ENCODE results near the gene RPL10A. TPM values are rescaled to one million over a fixed set of nuclear protein-coding genes. Genes with fewer than 3 reads are reported as not detected.
A peak's percentile ranks its signal among the peaks of the same experiment; 100 is the strongest.
"Not testable (repeated sequence)": the region's sequence is repeated elsewhere in the genome, so short reads cannot be mapped to it uniquely, and the experiment has no call there.

Gene RPL10A
- total and polyA plus RNA-seq, 4 experiments from 2014 or later = 844 to 2,070 (median 1,531) TPM

DNA sequence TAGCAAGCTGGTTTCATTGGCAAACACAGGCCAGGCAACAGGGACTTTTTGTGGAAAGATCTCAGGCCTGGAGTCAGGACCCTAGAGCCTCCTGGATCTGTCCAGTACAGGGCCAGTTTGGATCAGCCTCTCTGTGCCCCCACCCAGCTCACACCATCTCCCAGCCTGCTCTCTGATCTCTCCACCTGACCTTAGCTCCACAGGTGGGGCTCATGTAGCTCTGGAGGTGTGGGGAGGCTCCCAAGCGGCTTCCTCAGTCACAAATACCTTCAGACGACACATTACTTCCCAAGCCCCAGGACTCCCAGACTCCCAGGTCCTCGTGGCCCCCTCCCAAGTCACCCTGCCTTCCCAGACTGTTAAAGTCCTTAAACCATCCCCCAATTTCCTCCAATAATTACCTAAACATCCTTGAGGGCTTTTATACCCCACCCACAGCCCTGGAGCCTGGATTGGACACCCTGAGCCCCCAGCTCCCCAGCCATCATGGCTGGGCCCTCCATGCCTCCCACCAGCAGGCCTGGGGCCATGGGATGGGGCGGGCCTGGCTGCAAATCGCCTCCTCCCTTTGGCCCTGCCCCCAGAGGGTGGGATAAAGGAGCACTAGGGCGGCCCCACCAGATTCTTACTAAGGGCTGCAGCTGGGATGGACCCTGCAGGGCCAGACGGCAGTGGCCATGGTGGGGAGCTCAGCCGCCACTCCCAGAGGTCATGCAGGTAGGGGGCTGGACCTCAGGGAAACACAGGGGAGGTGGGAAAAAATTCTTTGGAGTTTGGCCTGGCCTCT, 31.9 kb upstream of the RPL10A start:
- ChIA-PET POLR2A (ENCODE audit: partially characterized antibody) (interaction anchor here (1.0 to 1.2 kb wide), 2 partner anchors 15 to 88 kb away, joined by 3 read pairs; no protein-coding TSS in a partner anchor), CTCF (ENCODE audit: partially characterized antibody) (interaction anchor here (0.8 to 1.9 kb wide), 3 partner anchors 17 to 188 kb away, joined by 3 to 5 read pairs (median 3); no protein-coding TSS in a partner anchor)
- H3K9me3 ChIP-seq (ENCODE audit: control insufficient read depth in 1 of 2, low read length in 2 of 2) = no peaks in the 10 kb centered on the region
- H3K27me3 Mint-ChIP-seq = no peaks in the 10 kb centered on the region
- no peak overlapping the region for H3K4me3 Mint-ChIP-seq
- no peak overlapping the region for H3K27ac ChIP-seq (ENCODE audit: low read depth, low read length)
- H3K9me3 Mint-ChIP-seq = peaks cover 0 to 2% (median 0%) of the 10 kb centered on the region in 8 donors
- H3K4me1 ChIP-seq (ENCODE audit: insufficient read depth, low read length) = no peaks in the 10 kb centered on the region
- H3K36me3 ChIP-seq (ENCODE audit: insufficient read depth, low read length) = no peaks in the 10 kb centered on the region
- H3K27ac Mint-ChIP-seq = peak overlapping the region in 1 of 7 donors; percentile 35
- H3K36me3 Mint-ChIP-seq = no peaks in the 10 kb centered on the region
- no peaks in the 10 kb centered on the region for H3K4me1 Mint-ChIP-seq
- intact Hi-C loops (cut with micrococcal nuclease) = no loop called here
- H3K27me3 ChIP-seq (ENCODE audit: insufficient read depth, low read length) = no peaks in the 10 kb centered on the region
- H3K4me3 ChIP-seq (ENCODE audit: low read length in 2 of 2) = no peak overlapping the region
- DNase-seq = no peak

DNA sequence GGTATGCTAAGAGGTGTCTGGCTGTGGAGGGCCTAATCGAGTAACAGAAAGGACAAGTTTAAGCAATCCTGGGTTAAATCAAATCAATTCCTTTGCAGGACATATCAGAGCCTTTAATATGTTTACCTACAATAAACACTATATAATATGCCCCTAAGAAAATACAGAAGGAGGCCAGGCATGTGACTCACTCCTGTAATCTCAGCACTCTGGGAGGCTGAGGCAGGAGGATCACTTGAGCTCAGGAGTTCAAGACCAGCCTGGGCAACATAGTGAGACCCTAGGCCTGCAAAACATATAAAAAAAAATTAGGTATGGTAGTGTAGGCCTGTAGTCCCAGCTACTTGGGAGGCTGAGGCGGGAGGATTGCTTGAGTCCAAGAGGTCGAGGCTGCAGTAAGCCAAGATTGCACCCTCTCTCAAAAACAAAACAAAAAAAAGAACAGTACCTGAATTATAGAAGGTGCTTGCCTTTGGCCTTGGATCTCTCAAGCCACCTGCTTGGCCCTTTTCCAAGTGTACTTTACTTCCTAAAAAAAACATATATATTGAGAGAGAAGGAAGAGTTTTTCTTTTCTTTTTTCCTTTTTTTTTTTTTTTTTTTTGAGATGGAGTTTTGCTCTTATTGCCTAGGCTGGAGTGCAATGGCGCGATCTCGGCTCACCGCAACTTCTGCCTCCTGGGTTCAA, 29.7 kb upstream of the RPL10A start:
- intact Hi-C loops (cut with micrococcal nuclease); H3K4me1 ChIP-seq (ENCODE audit: insufficient read depth, low read length); H3K9me3 ChIP-seq (ENCODE audit: control insufficient read depth in 1 of 2, low read length in 2 of 2); POLR2A ChIA-PET (ENCODE audit: partially characterized antibody); H3K9me3 Mint-ChIP-seq; H3K4me3 ChIP-seq (ENCODE audit: low read length in 2 of 2); H3K36me3 Mint-ChIP-seq; H3K36me3 ChIP-seq (ENCODE audit: insufficient read depth, low read length); H3K27ac ChIP-seq (ENCODE audit: low read depth, low read length); H3K4me1 Mint-ChIP-seq; H3K27me3 Mint-ChIP-seq; DNase-seq; H3K4me3 Mint-ChIP-seq; H3K27me3 ChIP-seq (ENCODE audit: insufficient read depth, low read length): not testable (repeated sequence)
- peak overlapping the region in 2 of 7 donors; percentile 5 to 15 for H3K27ac Mint-ChIP-seq
- CTCF ChIA-PET (ENCODE audit: partially characterized antibody) = interaction anchor here (1.0 kb wide), 1 partner anchor 61 kb away, joined by 3 read pairs; no protein-coding TSS in a partner anchor

DNA sequence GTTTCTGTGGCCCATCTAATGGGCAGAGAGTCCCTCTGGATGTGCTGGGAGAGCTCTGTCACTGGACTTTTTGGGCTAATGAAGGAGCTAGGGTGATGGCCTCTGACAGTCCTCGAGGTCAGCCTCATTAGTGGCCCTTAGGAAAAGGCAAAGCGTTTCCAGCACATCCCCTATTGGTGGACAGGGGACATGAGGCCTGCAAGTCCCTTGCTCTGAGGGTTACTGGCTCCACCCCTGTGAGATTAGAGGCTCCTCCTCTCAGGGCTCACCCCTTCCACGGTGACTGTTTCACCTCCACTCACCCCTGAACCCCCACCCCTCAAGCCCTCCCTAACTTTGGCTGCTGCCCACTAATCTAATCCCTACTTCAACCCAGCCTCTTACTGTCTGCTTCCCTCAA, 28.9 kb upstream of the RPL10A start:
- H3K27ac Mint-ChIP-seq = peak overlapping the region in 3 of 7 donors; percentile 6 to 36 (median 35)
- H3K4me3 Mint-ChIP-seq = no peak overlapping the region
- H3K36me3 Mint-ChIP-seq = no peaks in the 10 kb centered on the region
- peaks cover 0 to 2% (median 0%) of the 10 kb centered on the region in 8 donors for H3K9me3 Mint-ChIP-seq
- no peak for DNase-seq
- no peaks in the 10 kb centered on the region for H3K27me3 ChIP-seq (ENCODE audit: insufficient read depth, low read length)
- intact Hi-C loops (cut with micrococcal nuclease) = no loop called here
- H3K27me3 Mint-ChIP-seq = no peaks in the 10 kb centered on the region
- H3K36me3 ChIP-seq (ENCODE audit: insufficient read depth, low read length) = no peaks in the 10 kb centered on the region
- no peaks in the 10 kb centered on the region for H3K4me1 ChIP-seq (ENCODE audit: insufficient read depth, low read length)
- CTCF ChIA-PET (ENCODE audit: partially characterized antibody) = interaction anchor here (1.0 kb wide), 2 partner anchors 10 to 62 kb away, joined by 3 read pairs; no protein-coding TSS in a partner anchor
- POLR2A ChIA-PET (ENCODE audit: partially characterized antibody) = no interaction called here
- no peak overlapping the region for H3K27ac ChIP-seq (ENCODE audit: low read depth, low read length)
- no peaks in the 10 kb centered on the region for H3K4me1 Mint-ChIP-seq
- H3K4me3 ChIP-seq (ENCODE audit: low read length in 2 of 2) = no peak overlapping the region
- H3K9me3 ChIP-seq (ENCODE audit: control insufficient read depth in 1 of 2, low read length in 2 of 2) = no peaks in the 10 kb centered on the region

DNA sequence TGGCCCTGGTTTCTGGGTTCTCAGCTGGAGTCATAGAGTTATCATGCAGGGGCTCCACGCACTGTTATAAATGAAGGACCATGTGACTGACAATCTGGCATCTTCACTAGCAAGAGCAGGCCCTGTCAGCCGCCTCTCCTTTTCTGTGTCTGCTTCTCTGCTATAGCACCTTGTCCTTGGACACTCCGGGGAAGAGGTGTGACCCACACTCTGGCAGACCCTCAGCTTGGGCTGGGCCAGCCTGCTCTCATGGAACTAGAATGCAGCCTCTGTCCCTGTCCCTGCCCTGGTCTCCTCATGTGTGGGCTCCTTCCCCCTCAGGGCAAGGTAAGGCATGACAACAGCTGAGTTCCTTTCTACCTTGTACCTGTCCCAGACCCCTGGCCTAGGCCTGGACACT, 27.0 kb upstream of the RPL10A start:
- H3K9me3 Mint-ChIP-seq = no peaks in the 10 kb centered on the region
- no peak overlapping the region for H3K4me3 Mint-ChIP-seq
- Histone ChIP-seq H3K9me3 (ENCODE audit: control insufficient read depth in 1 of 2, low read length in 2 of 2) (no peaks in the 10 kb centered on the region), H3K4me3 (ENCODE audit: low read length in 2 of 2) (no peak overlapping the region), H3K27me3 (ENCODE audit: insufficient read depth, low read length) (no peaks in the 10 kb centered on the region), H3K27ac (ENCODE audit: low read depth, low read length) (no peak overlapping the region), H3K36me3 (ENCODE audit: insufficient read depth, low read length) (no peaks in the 10 kb centered on the region), H3K4me1 (ENCODE audit: insufficient read depth, low read length) (peaks cover 6% of the 10 kb centered on the region)
- POLR2A ChIA-PET (ENCODE audit: partially characterized antibody) = no interaction called here
- DNase-seq = no peak
- no peak overlapping the region for H3K27ac Mint-ChIP-seq
- intact Hi-C loops (cut with micrococcal nuclease) = no loop called here
- no peaks in the 10 kb centered on the region for H3K27me3 Mint-ChIP-seq
- CTCF ChIA-PET (ENCODE audit: partially characterized antibody) = interaction anchor here (1.0 to 11.9 kb wide), 2 partner anchors 22 to 96 kb away, joined by 3 to 243 read pairs; partner anchors contain the start of gene PPARD
- H3K4me1 Mint-ChIP-seq = peaks cover 2 to 13% (median 5%) of the 10 kb centered on the region in 4 donors
- H3K36me3 Mint-ChIP-seq = no peaks in the 10 kb centered on the region

DNA sequence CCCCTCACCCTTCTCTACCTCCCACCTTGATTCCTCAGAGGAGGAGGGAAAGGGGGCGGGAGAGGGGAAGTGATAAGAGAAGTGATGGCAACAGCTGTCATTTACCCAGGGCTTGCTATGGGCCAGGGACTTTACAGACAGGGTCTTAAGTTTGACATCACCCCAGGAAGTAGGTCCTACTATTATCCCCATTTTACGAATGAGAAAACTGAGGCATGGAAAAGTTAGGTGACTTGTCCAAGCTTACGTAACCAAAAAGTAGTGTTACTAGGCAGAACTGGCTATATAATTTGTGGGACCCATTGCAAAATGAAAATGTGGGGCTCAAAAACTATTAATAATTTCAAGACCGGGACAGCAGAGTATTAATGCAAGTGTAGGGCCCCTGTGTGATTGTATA, 26.6 kb upstream of the RPL10A start:
- Histone ChIP-seq H3K4me3 (ENCODE audit: low read length in 2 of 2) (no peak overlapping the region), H3K4me1 (ENCODE audit: insufficient read depth, low read length) (peaks cover 6% of the 10 kb centered on the region), H3K27me3 (ENCODE audit: insufficient read depth, low read length) (no peaks in the 10 kb centered on the region), H3K36me3 (ENCODE audit: insufficient read depth, low read length) (no peaks in the 10 kb centered on the region), H3K9me3 (ENCODE audit: control insufficient read depth in 1 of 2, low read length in 2 of 2) (no peaks in the 10 kb centered on the region), H3K27ac (ENCODE audit: low read depth, low read length) (no peak overlapping the region)
- CTCF ChIA-PET (ENCODE audit: partially characterized antibody) = interaction anchor here (0.6 to 11.9 kb wide), 2 partner anchors 96 to 328 kb away, joined by 3 to 243 read pairs; partner anchors contain the start of gene PPARD
- POLR2A ChIA-PET (ENCODE audit: partially characterized antibody) = no interaction called here
- Mint-ChIP-seq H3K4me1 (peaks cover 2 to 17% (median 5%) of the 10 kb centered on the region in 4 donors), H3K27me3 (no peaks in the 10 kb centered on the region), H3K9me3 (no peaks in the 10 kb centered on the region), H3K36me3 (no peaks in the 10 kb centered on the region), H3K27ac (no peak overlapping the region), H3K4me3 (no peak overlapping the region)
- no peak for DNase-seq
- intact Hi-C loops (cut with micrococcal nuclease) = no loop called here

DNA sequence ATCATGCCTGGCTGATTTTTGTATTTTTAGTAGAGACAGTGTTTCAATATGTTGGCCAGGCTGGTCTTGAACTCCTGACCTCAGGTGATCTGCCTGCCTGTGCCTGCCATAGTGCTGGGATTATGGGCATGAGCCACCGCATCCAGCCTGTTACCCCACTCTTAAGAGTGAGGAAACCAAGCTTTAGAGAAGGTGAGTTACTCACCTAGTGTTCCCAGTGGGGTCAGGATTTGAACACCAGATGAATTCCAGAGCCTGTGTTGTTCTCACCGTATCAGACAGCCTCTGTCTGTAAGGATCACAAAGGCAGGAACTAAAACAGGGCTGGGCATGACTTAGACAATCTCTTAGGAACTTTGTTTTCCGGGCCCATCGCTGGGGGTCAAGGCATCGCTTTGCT, 25.5 kb upstream of the RPL10A start:
- CTCF ChIA-PET (ENCODE audit: partially characterized antibody) = interaction anchor here (0.9 to 11.9 kb wide), 4 partner anchors 24 to 145 kb away, joined by 3 to 243 read pairs (median 8); partner anchors contain the start of genes DEF6 and PPARD

More for the DNA sequence above, 25.5 kb upstream of the RPL10A start:
- H3K27me3 ChIP-seq (ENCODE audit: insufficient read depth, low read length) = no peaks in the 10 kb centered on the region
- H3K4me1 ChIP-seq (ENCODE audit: insufficient read depth, low read length) = peaks cover 6% of the 10 kb centered on the region
- Mint-ChIP-seq H3K9me3 (no peaks in the 10 kb centered on the region), H3K36me3 (no peaks in the 10 kb centered on the region), H3K4me1 (peaks cover 2 to 17% (median 5%) of the 10 kb centered on the region in 4 donors), H3K27ac (no peak overlapping the region), H3K4me3 (no peak overlapping the region), H3K27me3 (no peaks in the 10 kb centered on the region)
- no peak overlapping the region for H3K27ac ChIP-seq (ENCODE audit: low read depth, low read length)
- no peaks in the 10 kb centered on the region for H3K36me3 ChIP-seq (ENCODE audit: insufficient read depth, low read length)
- intact Hi-C loops (cut with micrococcal nuclease) = no loop called here
- no peak for DNase-seq
- POLR2A ChIA-PET (ENCODE audit: partially characterized antibody) = no interaction called here
- H3K4me3 ChIP-seq (ENCODE audit: low read length in 2 of 2) = no peak overlapping the region
- H3K9me3 ChIP-seq (ENCODE audit: control insufficient read depth in 1 of 2, low read length in 2 of 2) = no peaks in the 10 kb centered on the region
